GM19193 (cell line): ENCODE data around the gene RBFOX2.

Experiments used
- POLR2A ChIP-seq: IDR thresholded peaks from 4 replicates; pipeline ENCODE4 v1.6.1; 2011; ENCODE audit not compliant: insufficient read depth, insufficient read length; ENCODE audit errors: extremely low read depth

RBFOX2 gene

DNA sequence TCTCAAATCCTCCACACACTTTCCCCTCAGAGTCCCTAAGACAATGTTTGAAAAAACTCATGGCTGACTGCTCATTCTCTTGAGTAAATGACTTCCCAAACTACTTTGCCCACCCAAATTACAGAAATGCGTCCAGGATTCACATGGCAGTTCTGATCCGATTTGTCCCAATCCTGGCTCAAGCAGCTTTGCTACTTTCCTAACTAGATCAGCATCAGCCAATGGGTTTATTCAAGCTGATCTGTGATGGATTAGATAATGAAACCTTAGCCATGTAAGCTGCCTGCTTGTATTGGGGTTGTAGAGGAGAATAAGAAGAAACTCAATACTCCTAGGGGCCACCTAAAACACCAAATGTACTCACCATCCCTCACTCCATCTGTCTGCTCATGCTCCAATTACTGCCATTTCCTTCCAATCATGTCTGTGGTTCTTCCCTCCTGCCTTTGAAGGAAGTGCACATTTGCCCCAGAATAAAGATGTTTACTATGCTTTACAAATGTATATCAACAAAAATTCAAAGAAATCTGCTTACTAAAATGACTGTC is 6.9 kb downstream of the RBFOX2 start:
- no peak for TF ChIP-seq POLR2A

- no peak for TF ChIP-seq POLR2A
Observed at GRCh38 chr22:36017651-36018091, 11.0 kb downstream of the RBFOX2 start.

DNA sequence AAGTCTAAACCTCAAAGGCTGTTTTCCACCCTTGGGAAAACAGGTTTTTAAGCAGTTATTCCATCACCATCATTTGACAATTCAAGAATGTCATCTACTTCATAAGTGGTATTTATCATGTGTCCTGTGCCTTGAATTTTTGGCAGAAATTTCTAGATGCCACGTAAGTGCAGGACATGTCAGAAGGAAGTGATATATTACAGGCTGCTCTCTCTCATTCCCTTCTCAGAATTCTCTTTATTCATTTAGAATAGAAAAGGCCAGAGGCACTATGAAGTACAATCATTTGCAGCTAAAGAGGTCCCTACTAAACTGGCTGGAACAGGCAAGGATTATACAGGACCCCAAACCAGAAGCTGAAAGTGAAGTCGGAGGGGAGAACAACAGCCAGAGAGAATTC is 11.9 kb downstream of the RBFOX2 start:
- no peak for TF ChIP-seq POLR2A

DNA sequence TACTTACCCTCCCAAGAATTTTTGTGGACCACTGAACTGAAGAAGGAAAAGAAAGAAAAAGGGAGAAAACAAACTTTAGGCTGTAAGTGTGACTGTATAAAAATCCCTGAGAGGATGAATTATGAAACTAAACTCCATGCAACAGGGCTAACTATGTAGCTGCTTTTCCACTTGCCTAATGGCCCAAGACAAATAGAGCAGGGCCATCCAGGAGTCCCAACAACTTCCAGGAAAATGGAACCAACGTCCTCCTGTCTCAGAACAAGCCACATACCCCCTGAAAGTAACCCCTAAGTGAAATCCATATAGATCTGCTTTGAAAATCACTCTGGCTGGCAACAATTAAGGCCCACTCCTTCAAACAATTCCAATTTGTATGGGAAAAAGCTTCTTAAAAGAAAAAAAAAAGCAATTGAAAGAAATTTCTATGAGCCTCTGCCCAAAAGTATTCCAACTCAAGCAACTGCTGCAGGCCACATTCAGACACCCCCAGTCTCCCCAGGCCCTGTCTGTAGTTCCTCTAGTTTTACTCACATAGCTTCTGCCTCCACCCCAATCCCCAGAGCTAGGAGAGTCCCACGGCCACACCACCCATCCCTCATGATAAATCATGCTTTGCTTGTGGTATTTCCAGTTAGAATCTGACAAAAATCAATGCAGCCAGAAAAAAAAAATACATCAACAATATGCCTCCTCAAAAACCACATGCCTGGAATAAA is 12.7 kb downstream of the RBFOX2 start:
- no peak for TF ChIP-seq POLR2A

- TF ChIP-seq POLR2A = no peak
Observed at GRCh38 chr22:36015155-36015810, 13.3 kb downstream of the RBFOX2 start.

GRCh38 chr22:36014546-36015074 is 14.0 kb downstream of the RBFOX2 start:
- TF ChIP-seq POLR2A = no peak

GRCh38 chr22:36012332-36012731 is 16.3 kb downstream of the RBFOX2 start:
- TF ChIP-seq POLR2A = no peak

DNA sequence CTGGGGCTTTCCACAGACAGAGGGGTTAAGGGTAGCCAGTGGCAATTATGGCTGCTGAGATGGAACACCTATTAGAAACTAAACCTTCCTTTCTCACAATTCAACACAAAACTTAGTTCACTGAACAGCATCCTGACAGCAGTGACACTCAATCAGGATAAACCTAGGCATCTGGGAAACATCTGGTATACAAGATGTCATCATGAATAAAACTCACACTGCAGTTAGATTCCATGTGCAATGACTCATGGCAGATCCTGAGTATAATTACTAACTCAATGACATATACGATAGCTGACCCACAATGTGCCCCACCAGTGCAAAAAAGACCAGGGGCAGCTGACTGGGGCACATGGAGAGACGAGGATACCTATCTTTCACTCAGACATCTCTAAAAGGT is 17.7 kb downstream of the RBFOX2 start:
- TF ChIP-seq POLR2A = no peak

DNA sequence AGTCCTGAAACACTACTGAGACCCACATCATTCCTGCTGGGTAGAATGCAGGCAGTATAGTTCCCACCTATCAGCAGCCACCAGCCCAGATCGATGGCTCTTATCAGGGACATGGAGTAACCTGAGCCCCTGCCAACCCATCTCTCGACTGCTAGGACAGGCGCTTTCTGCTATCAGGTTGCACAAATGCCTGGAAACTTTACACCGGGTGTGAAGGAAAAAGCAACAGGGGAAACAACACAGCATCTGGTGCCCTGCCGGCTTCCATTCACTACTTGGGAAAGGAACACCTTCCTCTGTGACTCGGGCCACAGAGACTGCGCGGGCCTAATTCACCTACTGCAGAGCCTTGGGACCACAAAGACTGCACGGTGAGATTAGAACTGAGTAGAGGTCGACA is 18.5 kb downstream of the RBFOX2 start:
- TF ChIP-seq POLR2A = no peak

DNA sequence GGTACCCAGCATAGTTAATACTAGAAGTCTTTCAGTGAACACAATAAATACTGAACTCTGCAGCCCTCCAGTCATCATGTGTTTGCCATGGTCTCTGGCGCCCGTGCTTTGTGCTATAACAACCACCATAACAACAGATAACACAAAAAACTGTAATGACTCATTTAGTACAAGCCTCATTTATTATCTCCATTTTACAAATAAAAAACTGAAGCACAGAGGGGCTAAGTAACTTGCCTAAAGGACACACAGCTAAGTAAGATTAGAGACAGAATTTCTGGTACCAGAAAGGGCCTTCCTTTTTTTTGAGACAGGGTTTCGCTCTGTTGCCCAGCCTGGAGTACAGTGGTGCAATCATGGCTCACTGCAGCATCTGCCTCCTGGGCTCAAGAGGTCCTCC is 19.5 kb downstream of the RBFOX2 start:
- no peak for TF ChIP-seq POLR2A

DNA sequence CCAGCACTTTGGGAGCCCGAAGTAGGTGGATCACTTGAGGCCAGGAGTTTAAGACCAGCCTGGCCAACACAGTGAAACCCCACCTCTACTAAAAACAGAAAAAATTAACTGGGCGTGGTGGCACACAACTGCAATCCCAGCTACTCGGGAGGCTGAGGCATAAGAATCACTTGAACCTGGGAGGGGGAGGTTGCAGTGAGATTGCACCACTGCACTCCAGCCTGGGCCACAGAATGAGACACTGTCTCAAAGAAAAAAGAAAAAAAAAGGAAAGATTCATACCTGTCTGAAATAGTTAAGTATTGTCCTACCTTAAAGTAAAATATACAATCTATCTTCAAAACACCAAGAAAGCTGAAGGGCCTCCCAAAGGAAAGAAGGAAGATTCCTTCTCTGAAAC is 20.1 kb downstream of the RBFOX2 start:
- no peak for TF ChIP-seq POLR2A

DNA sequence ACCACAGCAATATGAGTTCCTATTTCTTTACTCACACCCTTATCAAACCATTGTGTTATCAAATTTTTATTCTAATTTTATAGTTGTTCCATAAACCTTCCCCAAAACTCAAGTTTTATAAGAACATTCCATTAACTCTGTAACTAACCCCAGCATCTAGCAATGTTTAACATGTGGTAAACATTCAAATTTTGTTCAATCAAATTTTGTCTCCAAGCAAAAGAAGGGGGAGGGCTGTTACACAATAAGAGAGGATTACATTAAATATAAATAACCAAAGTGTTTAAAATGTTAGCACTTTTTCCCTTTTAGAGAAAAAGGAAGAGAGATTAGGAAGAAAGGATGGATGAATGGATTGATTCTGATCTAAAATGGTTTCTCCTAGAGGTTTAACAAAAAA is 20.5 kb downstream of the RBFOX2 start:
- no peak for TF ChIP-seq POLR2A

DNA sequence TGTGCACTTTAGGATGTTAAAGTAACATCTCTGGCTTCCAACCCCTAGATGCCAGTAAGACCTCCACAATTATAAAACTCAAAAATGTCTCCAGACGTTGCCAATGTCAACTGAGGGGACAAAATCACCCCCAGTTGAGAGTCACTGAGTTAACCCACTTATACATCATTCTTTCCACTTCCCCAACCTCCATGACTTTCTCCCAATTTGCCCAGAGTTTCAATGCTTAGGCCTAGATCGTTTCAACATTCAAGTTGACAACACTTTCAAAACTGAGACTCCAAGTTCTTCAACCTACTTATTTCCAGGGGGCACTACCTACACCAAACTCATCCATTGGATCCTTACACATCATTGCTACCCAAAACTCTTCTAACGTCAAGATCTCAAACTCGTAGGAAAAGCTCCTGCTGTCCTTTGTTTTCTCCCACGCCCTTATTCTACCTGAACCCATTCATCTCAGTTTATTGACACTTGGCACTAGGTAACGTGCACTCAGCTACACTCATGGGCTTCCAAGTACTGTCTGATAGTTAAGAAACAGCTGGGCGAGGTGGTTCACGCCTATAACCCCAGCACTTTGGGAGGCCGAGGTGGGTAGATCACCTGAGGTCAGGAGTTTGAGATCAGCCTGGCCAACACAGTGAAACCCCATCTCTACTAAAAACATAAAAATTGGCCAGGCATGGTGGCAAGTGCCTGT is 24.5 kb downstream of the RBFOX2 start:
- TF ChIP-seq POLR2A = no peak

- TF ChIP-seq POLR2A = no peak
Observed at GRCh38 chr22:36002718-36003260, 25.8 kb downstream of the RBFOX2 start.

GRCh38 chr22:36002084-36002483 is 26.5 kb downstream of the RBFOX2 start:
- TF ChIP-seq POLR2A = no peak
